ENCODE measurements around the gene SCAMP1. TPM values are rescaled to one million over a fixed set of nuclear protein-coding genes. Genes with fewer than 3 reads are reported as not detected.

Gene SCAMP1
- total and polyA plus RNA-seq, 2 of the 8 experiments (the other 6 are each of a cell fraction or from before 2014, with no cell fraction given) = 18.6 to 55.9 TPM

- no peak for TF ChIP-seq RBBP5 (IDR thresholded peaks at IDR 0.05; ENCODE audit: borderline replicate concordance, low read depth, low read length)
These were observed 87.5 kb downstream of the SCAMP1 start (continued) for GRCh38 chr5:78447775-78448424.
